ENCODE measurements around the gene EWSR1.

DNA sequence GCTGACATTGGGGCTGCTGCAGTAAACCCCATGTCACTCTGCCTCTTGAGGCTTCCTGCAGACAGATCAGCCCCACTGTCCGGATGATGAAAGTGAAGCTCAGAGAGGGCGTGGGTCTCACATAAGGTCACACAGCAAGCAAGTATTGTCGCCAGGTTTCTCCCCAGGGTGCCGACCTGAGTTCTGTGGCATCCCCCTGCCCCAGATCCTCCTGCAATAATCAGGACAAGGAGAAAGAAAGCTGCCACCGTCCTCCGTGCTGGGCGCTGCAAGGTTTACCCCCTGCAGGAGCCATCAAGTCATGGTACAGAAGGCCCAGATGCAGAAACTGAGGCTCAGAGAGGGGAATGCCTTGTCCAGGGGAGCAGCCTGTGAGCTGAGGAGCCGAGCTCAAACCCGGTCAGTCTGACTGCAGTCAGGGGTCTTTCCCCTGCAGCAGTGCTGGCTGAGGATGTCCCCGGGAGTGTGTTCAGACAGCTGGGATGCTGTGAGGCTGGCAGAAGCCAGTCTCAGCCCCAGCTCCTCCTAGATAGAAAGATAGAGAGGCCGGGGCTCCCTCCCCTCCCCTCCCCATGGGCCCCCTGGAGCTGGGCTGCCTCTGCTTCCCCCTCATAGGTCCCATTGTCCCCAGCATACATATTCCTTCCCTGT is 49.2 kb upstream of the EWSR1 start:
- TF ChIP-seq, protein P1, sequence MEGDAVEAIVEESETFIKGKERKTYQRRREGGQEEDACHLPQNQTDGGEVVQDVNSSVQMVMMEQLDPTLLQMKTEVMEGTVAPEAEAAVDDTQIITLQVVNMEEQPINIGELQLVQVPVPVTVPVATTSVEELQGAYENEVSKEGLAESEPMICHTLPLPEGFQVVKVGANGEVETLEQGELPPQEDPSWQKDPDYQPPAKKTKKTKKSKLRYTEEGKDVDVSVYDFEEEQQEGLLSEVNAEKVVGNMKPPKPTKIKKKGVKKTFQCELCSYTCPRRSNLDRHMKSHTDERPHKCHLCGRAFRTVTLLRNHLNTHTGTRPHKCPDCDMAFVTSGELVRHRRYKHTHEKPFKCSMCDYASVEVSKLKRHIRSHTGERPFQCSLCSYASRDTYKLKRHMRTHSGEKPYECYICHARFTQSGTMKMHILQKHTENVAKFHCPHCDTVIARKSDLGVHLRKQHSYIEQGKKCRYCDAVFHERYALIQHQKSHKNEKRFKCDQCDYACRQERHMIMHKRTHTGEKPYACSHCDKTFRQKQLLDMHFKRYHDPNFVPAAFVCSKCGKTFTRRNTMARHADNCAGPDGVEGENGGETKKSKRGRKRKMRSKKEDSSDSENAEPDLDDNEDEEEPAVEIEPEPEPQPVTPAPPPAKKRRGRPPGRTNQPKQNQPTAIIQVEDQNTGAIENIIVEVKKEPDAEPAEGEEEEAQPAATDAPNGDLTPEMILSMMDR (IDR thresholded peaks at IDR 0.05; ENCODE audit: extremely low read depth in 1 of 2, insufficient read depth in 1 of 2, low read depth in 1 of 2, low read length in 2 of 2) = no peak
- TF ChIP-seq POLR2AphosphoS5 (IDR thresholded peaks at IDR 0.05; ENCODE audit: insufficient read depth, low read depth, low read length) = no peak
- no peak for TF ChIP-seq EZH2 (IDR thresholded peaks at IDR 0.05; ENCODE audit: borderline replicate concordance, low read depth, low read length, severe bottlenecking)
- TF ChIP-seq POLR2A (IDR thresholded peaks at IDR 0.05; ENCODE audit: low read depth, low read length) = no peak
- no peak for TF ChIP-seq JUN (IDR thresholded peaks at IDR 0.05; ENCODE audit: borderline replicate concordance, insufficient read depth, insufficient read length, low read depth)
- TF ChIP-seq GATA2 (IDR thresholded peaks at IDR 0.05; ENCODE audit: insufficient read depth, insufficient read length, low read depth, low read length) = no peak
- TF ChIP-seq, protein P2, sequence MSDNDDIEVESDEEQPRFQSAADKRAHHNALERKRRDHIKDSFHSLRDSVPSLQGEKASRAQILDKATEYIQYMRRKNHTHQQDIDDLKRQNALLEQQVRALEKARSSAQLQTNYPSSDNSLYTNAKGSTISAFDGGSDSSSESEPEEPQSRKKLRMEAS (IDR thresholded peaks at IDR 0.05; ENCODE audit: insufficient read depth, insufficient read length) = no peak

Data from endothelial cell of umbilical vein (primary cell).